ENCODE data around the gene SLC50A1.
"Not testable (repeated sequence)": the region's sequence is repeated elsewhere in the genome, so short reads cannot be mapped to it uniquely, and the experiment has no call there.

The SLC50A1 gene

GRCh38 chr1:155117610-155118009 lies 18.0 kb upstream of the SLC50A1 start:
- DNase-seq, result no peak

- not testable (repeated sequence) for DNase-seq
These were observed 17.6 kb upstream of the SLC50A1 start for GRCh38 chr1:155118090-155118489.

- no peak for DNase-seq
These were observed 15.4 kb upstream of the SLC50A1 start for GRCh38 chr1:155120253-155120652.

GRCh38 chr1:155121249-155121648 lies 14.4 kb upstream of the SLC50A1 start:
- DNase-seq, result no peak

GRCh38 chr1:155122308-155122707 lies 13.3 kb upstream of the SLC50A1 start:
- no peak for DNase-seq

- DNase-seq, result no peak
These were observed 11.9 kb upstream of the SLC50A1 start for GRCh38 chr1:155123801-155124200.

GRCh38 chr1:155124503-155125463 lies 10.9 kb upstream of the SLC50A1 start:
- DNase-seq, result peak; percentile 55

GRCh38 chr1:155125511-155125945 lies 10.1 kb upstream of the SLC50A1 start:
- DNase-seq, result no peak

GRCh38 chr1:155125946-155126555 lies 9.6 kb upstream of the SLC50A1 start:
- DNase-seq, result peak; percentile 88

GRCh38 chr1:155126556-155127104 lies 9.0 kb upstream of the SLC50A1 start:
- peak; percentile 55 for DNase-seq

- peak; percentile 70 for DNase-seq
These were observed 8.3 kb upstream of the SLC50A1 start, which contains the start of gene EFNA1 for GRCh38 chr1:155127105-155127966. TSS of gene EFNA1 (plus strand) at chr1:155127876. CDS start at chr1:155127978, 102 bp downstream.

- DNase-seq, result no peak
These were observed 7.5 kb upstream of the SLC50A1 start for GRCh38 chr1:155127967-155128754.

GRCh38 chr1:155128755-155129473 lies 6.7 kb upstream of the SLC50A1 start:
- DNase-seq, result no peak

GRCh38 chr1:155130272-155131006 lies 5.2 kb upstream of the SLC50A1 start:
- DNase-seq, result no peak

- DNase-seq, result no peak
These were observed 4.4 kb upstream of the SLC50A1 start for GRCh38 chr1:155131285-155131684.

GRCh38 chr1:155131856-155132255 lies 3.8 kb upstream of the SLC50A1 start:
- no peak for DNase-seq

- no peak for DNase-seq
These were observed 1.8 kb upstream of the SLC50A1 start for GRCh38 chr1:155133799-155134281.

GRCh38 chr1:155134322-155134721 lies 1.3 kb upstream of the SLC50A1 start:
- DNase-seq, result no peak

GRCh38 chr1:155134880-155135414 lies 705 bp upstream of the SLC50A1 start:
- DNase-seq, result peak; percentile 91

GRCh38 chr1:155136748-155137147 lies 1.1 kb downstream of the SLC50A1 start:
- DNase-seq, result no peak
